Keratinocyte (primary cell): Measurements from ENCODE around the gene UPF3A.

Experiments used
- EZH2 ChIP-seq: IDR thresholded peaks from one replicate; pipeline ENCODE4 v1.6.1; 2012; ENCODE audit warnings: inconsistent platforms, mild to moderate bottlenecking, low read length, moderate library complexity
- TF ChIP-seq, protein P1 (sequence below), 3 experiments: IDR thresholded peaks in 1 of 3; conservative IDR thresholded peaks in 1 of 3; optimal IDR thresholded peaks in 1 of 3; 2 replicates in 2 of 3; 3 replicates in 1 of 3; pipeline versions ENCODE3 to v1.5.1; 2011; ENCODE audit warnings: low read length in 3 of 3, mild to moderate bottlenecking in 3 of 3, moderate library complexity in 2 of 3, control low read depth in 1 of 3, inconsistent platforms in 1 of 3; ENCODE audit not compliant: insufficient read depth in 2 of 3; ENCODE audit errors: extremely low read depth in 1 of 3

DNA sequence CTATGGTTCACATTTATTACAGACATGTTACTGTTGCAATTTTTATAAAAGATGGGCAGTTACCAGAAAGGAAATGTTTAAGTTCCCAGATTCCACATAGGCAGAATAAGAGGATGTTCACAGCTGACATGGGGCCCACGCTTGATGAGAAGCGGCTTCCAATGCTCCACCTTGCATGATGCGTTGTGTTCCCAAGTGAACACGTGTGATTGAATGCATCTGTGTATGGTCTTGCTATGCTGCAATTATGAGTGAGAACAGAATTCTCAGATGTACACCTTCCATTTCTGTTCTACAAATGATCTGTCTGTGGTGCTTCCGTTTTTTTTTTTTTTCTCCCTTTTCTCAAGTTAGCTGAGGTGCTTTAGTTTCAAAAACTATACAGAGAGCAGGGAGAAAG lies 15.5 kb downstream of the UPF3A start:
- TF ChIP-seq, protein P1, sequence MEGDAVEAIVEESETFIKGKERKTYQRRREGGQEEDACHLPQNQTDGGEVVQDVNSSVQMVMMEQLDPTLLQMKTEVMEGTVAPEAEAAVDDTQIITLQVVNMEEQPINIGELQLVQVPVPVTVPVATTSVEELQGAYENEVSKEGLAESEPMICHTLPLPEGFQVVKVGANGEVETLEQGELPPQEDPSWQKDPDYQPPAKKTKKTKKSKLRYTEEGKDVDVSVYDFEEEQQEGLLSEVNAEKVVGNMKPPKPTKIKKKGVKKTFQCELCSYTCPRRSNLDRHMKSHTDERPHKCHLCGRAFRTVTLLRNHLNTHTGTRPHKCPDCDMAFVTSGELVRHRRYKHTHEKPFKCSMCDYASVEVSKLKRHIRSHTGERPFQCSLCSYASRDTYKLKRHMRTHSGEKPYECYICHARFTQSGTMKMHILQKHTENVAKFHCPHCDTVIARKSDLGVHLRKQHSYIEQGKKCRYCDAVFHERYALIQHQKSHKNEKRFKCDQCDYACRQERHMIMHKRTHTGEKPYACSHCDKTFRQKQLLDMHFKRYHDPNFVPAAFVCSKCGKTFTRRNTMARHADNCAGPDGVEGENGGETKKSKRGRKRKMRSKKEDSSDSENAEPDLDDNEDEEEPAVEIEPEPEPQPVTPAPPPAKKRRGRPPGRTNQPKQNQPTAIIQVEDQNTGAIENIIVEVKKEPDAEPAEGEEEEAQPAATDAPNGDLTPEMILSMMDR (optimal IDR thresholded peaks at IDR 0.05 in 1 of 3, IDR thresholded peaks at IDR 0.05 in 1 of 3, conservative IDR thresholded peaks at IDR 0.05 in 1 of 3; ENCODE audit: extremely low read depth in 1 of 3, insufficient read depth in 2 of 3, low read length in 3 of 3): no peak
- TF ChIP-seq EZH2: no peak
